Type B pancreatic cell (in vitro differentiated cells): ENCODE measurements around the gene FRMD4A. TPM values are rescaled to one million over a fixed set of nuclear protein-coding genes. Genes with fewer than 3 reads are reported as not detected.

Experiments
- DNase-seq: peaks from one replicate; pipeline ENCODE4 v3.0.0; 2021; ENCODE audit warnings: mixed read lengths; ENCODE audit not compliant: unreplicated experiment; ENCODE audit errors: extremely low spot score
- H3K27ac Mint-ChIP-seq: 2 replicates; pipeline ENCODE4 v1.8.0; 2021; ENCODE audit warnings: mild to moderate bottlenecking, mixed read lengths
- H3K27me3 Mint-ChIP-seq: 2 replicates; pipeline ENCODE4 v1.8.0; 2021; ENCODE audit warnings: mixed read lengths
- H3K36me3 Mint-ChIP-seq: 2 replicates; pipeline ENCODE4 v1.8.0; 2021; ENCODE audit warnings: mixed read lengths
- H3K4me1 Mint-ChIP-seq: one replicate; pipeline ENCODE4 v1.8.0; 2021; ENCODE audit warnings: mixed read lengths; ENCODE audit not compliant: unreplicated experiment
- H3K4me3 Mint-ChIP-seq: 2 replicates; pipeline ENCODE4 v1.8.0; 2021; ENCODE audit warnings: mild to moderate bottlenecking, mixed read lengths
- H3K9me3 Mint-ChIP-seq: 2 replicates; pipeline ENCODE4 v1.8.0; 2021; ENCODE audit warnings: mixed read lengths
- CTCF ChIP-seq: fragments of 200-600 bp; sonication (generic); conservative IDR thresholded peaks from 2 replicates; pipeline ENCODE4 v1.5.0; 2021; ENCODE audit warnings: antibody characterized with exemption, mild to moderate bottlenecking
- total RNA-seq: library from RNA; stranded (reverse); gene quantifications from 2 replicates; pipeline ENCODE4 v1.2.1, GENCODE V29; 2021; ENCODE audit warnings: low replicate concordance

Gene FRMD4A
- total RNA-seq, 1 donor from 2014 or later: 88.9 TPM

- H3K4me1 Mint-ChIP-seq: peaks cover 52% of the 10 kb centered on the region
- no peak for DNase-seq
- H3K27ac Mint-ChIP-seq: peak overlapping the region; percentile 71
- H3K9me3 Mint-ChIP-seq: peaks cover 14% of the 10 kb centered on the region
- TF ChIP-seq CTCF: no peak
- peak overlapping the region; percentile 40 for H3K4me3 Mint-ChIP-seq
- peaks cover 18% of the 10 kb centered on the region for H3K36me3 Mint-ChIP-seq
- H3K27me3 Mint-ChIP-seq: no peaks in the 10 kb centered on the region
Measured at GRCh38 chr10:13949844-13950542, 380.7 kb downstream of the FRMD4A start.

GRCh38 chr10:13946209-13946460 is 384.6 kb downstream of the FRMD4A start:
- Mint-ChIP-seq H3K36me3 (peaks cover 18% of the 10 kb centered on the region), H3K27ac (peak overlapping the region; percentile 61), H3K9me3 (peaks cover 15% of the 10 kb centered on the region), H3K27me3 (no peaks in the 10 kb centered on the region), H3K4me3 (peak overlapping the region; percentile 62), H3K4me1 (peaks cover 60% of the 10 kb centered on the region)
- no peak for DNase-seq
- no peak for TF ChIP-seq CTCF

- peak overlapping the region; percentile 61 for H3K27ac Mint-ChIP-seq
- peaks cover 54% of the 10 kb centered on the region for H3K4me1 Mint-ChIP-seq
- no peaks in the 10 kb centered on the region for H3K27me3 Mint-ChIP-seq
- H3K36me3 Mint-ChIP-seq: peaks cover 17% of the 10 kb centered on the region
- TF ChIP-seq CTCF: no peak
- H3K4me3 Mint-ChIP-seq: peak overlapping the region; percentile 62
- peaks cover 11% of the 10 kb centered on the region for H3K9me3 Mint-ChIP-seq
- no peak for DNase-seq
Measured at GRCh38 chr10:13945390-13946208, 385.1 kb downstream of the FRMD4A start.

GRCh38 chr10:13944823-13945222 is 385.9 kb downstream of the FRMD4A start:
- peaks cover 47% of the 10 kb centered on the region for H3K4me1 Mint-ChIP-seq
- H3K27me3 Mint-ChIP-seq: no peaks in the 10 kb centered on the region
- H3K36me3 Mint-ChIP-seq: peaks cover 14% of the 10 kb centered on the region
- peak overlapping the region; percentile 26 for H3K4me3 Mint-ChIP-seq
- peaks cover 5% of the 10 kb centered on the region for H3K9me3 Mint-ChIP-seq
- H3K27ac Mint-ChIP-seq: no peak overlapping the region
- DNase-seq: no peak
- TF ChIP-seq CTCF: no peak

GRCh38 chr10:13943735-13944398 is 386.9 kb downstream of the FRMD4A start:
- DNase-seq: no peak
- Mint-ChIP-seq H3K36me3 (peaks cover 14% of the 10 kb centered on the region), H3K27me3 (no peaks in the 10 kb centered on the region), H3K27ac (no peak overlapping the region), H3K9me3 (peaks cover 5% of the 10 kb centered on the region), H3K4me1 (peaks cover 53% of the 10 kb centered on the region), H3K4me3 (no peak overlapping the region)
- TF ChIP-seq CTCF: no peak
